Measurements from ENCODE around the gene CCDC88B. TPM values are rescaled to one million over a fixed set of nuclear protein-coding genes. Genes with fewer than 3 reads are reported as not detected.

Gene CCDC88B
- total and polyA plus RNA-seq, 2 experiments from 2014 or later = 4.9 to 10.0 TPM

DNA sequence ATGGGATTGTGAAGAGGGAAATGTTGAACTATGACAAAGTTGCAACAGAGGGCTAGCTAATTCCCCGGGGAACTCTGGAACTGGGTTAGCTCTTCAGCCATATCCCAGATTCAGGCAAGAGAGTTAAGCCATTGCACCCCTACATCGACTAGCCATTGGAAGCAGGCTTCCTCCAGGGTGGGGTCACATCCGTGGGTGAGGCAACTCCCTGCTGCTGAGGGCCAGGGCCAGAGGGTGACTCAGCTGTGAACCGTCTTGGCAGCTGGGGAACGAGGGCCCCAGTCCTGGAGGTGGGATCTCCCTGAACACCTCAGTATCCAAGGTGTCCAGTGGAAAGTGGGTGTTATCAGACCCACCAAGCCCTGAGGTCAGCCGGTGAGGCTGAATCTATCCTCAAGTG, 60.1 kb downstream of the CCDC88B start:
- Histone ChIP-seq H3K36me3 (replicated peaks; ENCODE audit: insufficient read depth, low read depth) (no peaks in the 10 kb centered on the region), H3K27me3 (no peaks in the 10 kb centered on the region), H3K9me3 (ENCODE audit: low read depth) (no peaks in the 10 kb centered on the region), H3K4me1 (ENCODE audit: insufficient read depth) (peaks cover 15% of the 10 kb centered on the region), H4K20me1 (ENCODE audit: insufficient read depth, poor library complexity, severe bottlenecking) (no peaks in the 10 kb centered on the region), H3K27ac (no peak overlapping the region), H3K79me2 (no peaks in the 10 kb centered on the region), H3K4me2 (no peak overlapping the region), H3K9me2 (replicated peaks; ENCODE audit: insufficient read depth) (no peaks in the 10 kb centered on the region), H3K4me3 (no peak overlapping the region), H2AFZ (no peak overlapping the region)
- DNase-seq (ENCODE audit: low spot score) = no peak
- TF ChIP-seq EZH2phosphoT487 (IDR thresholded peaks at IDR 0.05; ENCODE audit: low read depth, severe bottlenecking, unreplicated experiment) = no peak
- no peak for TF ChIP-seq EZH2 (IDR thresholded peaks at IDR 0.05; ENCODE audit: borderline replicate concordance)
- TF ChIP-seq, protein P1, sequence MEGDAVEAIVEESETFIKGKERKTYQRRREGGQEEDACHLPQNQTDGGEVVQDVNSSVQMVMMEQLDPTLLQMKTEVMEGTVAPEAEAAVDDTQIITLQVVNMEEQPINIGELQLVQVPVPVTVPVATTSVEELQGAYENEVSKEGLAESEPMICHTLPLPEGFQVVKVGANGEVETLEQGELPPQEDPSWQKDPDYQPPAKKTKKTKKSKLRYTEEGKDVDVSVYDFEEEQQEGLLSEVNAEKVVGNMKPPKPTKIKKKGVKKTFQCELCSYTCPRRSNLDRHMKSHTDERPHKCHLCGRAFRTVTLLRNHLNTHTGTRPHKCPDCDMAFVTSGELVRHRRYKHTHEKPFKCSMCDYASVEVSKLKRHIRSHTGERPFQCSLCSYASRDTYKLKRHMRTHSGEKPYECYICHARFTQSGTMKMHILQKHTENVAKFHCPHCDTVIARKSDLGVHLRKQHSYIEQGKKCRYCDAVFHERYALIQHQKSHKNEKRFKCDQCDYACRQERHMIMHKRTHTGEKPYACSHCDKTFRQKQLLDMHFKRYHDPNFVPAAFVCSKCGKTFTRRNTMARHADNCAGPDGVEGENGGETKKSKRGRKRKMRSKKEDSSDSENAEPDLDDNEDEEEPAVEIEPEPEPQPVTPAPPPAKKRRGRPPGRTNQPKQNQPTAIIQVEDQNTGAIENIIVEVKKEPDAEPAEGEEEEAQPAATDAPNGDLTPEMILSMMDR (IDR thresholded peaks at IDR 0.05; ENCODE audit: poor library complexity) = no peak
- WGBS (ENCODE audit: low lambda C conversion rate, missing lambda C conversion rate) = 49% methylated on average over 6 of the region's 6 CpGs

DNA sequence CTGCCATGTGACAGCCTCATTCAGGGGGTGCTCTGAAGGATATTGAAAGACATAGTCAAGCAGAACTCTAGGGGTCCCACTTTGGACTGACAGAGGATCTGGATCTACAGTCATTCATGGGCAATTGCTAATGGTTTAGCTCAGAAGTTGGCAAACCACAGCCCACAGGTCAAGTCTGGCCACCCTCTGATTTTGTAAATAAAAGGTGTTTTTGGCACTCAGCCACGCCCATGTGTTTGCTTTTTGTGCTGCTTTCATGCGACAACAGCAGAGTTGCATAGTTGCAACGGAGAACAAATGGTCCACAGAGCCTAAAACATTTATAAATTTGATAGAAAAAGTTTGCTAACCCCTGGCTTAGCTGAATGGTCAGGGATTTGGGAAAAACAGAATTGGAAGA, 60.7 kb downstream of the CCDC88B start:
- Histone ChIP-seq H4K20me1 (ENCODE audit: insufficient read depth, poor library complexity, severe bottlenecking) (no peaks in the 10 kb centered on the region), H3K4me1 (ENCODE audit: insufficient read depth) (peaks cover 18% of the 10 kb centered on the region), H3K27ac (no peak overlapping the region), H2AFZ (no peak overlapping the region), H3K4me2 (no peak overlapping the region), H3K79me2 (no peaks in the 10 kb centered on the region), H3K36me3 (replicated peaks; ENCODE audit: insufficient read depth, low read depth) (no peaks in the 10 kb centered on the region), H3K4me3 (no peak overlapping the region), H3K9me3 (ENCODE audit: low read depth) (no peaks in the 10 kb centered on the region), H3K27me3 (no peaks in the 10 kb centered on the region), H3K9me2 (replicated peaks; ENCODE audit: insufficient read depth) (no peaks in the 10 kb centered on the region)
- DNase-seq (ENCODE audit: low spot score) = no peak
- no peak for TF ChIP-seq EZH2 (IDR thresholded peaks at IDR 0.05; ENCODE audit: borderline replicate concordance)
- TF ChIP-seq, protein P1 (IDR thresholded peaks at IDR 0.05; ENCODE audit: poor library complexity) = no peak
- TF ChIP-seq EZH2phosphoT487 (IDR thresholded peaks at IDR 0.05; ENCODE audit: low read depth, severe bottlenecking, unreplicated experiment) = no peak
- WGBS (ENCODE audit: low lambda C conversion rate, missing lambda C conversion rate) = 70% methylated on average over 3 of the region's 3 CpGs

DNA sequence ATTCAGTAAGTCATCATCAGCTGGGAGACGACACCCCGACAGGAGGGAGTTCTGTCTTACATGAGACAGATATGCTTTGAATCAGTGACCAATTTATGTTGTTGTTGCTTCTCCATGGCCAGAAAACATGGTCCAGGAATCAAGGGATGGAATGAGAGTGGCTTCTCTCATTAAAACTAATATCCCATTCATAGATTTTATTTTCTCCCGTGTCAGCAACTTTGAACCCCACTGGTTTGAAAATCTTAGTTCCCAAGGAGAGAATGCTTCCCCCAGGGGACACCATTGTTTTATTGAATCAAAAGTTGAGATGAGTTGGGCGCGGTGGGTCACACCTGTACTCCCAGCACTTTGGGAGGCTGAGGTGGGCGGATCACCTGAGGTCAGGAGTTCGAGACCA, 61.8 kb downstream of the CCDC88B start:
- Histone ChIP-seq H2AFZ (no peak overlapping the region), H3K36me3 (replicated peaks; ENCODE audit: insufficient read depth, low read depth) (no peaks in the 10 kb centered on the region), H3K9me2 (replicated peaks; ENCODE audit: insufficient read depth) (no peaks in the 10 kb centered on the region), H4K20me1 (ENCODE audit: insufficient read depth, poor library complexity, severe bottlenecking) (no peaks in the 10 kb centered on the region), H3K27me3 (no peaks in the 10 kb centered on the region), H3K9me3 (ENCODE audit: low read depth) (no peaks in the 10 kb centered on the region), H3K4me1 (ENCODE audit: insufficient read depth) (peaks cover 18% of the 10 kb centered on the region), H3K4me2 (no peak overlapping the region), H3K79me2 (no peaks in the 10 kb centered on the region), H3K27ac (no peak overlapping the region), H3K4me3 (no peak overlapping the region)
- no peak for TF ChIP-seq EZH2phosphoT487 (IDR thresholded peaks at IDR 0.05; ENCODE audit: low read depth, severe bottlenecking, unreplicated experiment)
- TF ChIP-seq, protein P1 (IDR thresholded peaks at IDR 0.05; ENCODE audit: poor library complexity) = no peak
- TF ChIP-seq EZH2 (IDR thresholded peaks at IDR 0.05; ENCODE audit: borderline replicate concordance) = no peak
- 95% methylated on average over 7 of the region's 7 CpGs for WGBS (ENCODE audit: low lambda C conversion rate, missing lambda C conversion rate)
- DNase-seq (ENCODE audit: low spot score) = no peak

DNA sequence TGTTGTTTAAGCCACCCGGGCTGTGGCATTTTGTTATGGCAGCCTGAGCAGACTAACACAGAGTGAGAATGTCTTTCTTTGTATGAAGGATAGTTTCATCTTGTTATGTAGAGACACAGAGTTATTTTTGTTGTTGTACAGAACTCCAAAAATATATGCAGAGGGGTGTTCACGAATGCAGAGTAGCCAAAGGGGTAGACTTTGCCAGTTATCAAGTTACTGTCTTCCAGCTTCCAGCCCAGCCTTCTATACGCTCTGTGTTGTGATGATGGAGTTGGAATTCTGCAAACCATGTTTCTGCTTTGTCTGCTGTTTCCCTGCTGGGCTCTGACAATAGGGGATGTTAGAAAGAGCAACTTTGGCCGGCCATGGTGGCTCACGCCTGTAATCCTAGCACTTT, 63.1 kb downstream of the CCDC88B start:
- 86% methylated on average over 5 of the region's 5 CpGs for WGBS (ENCODE audit: low lambda C conversion rate, missing lambda C conversion rate)
- TF ChIP-seq EZH2phosphoT487 (IDR thresholded peaks at IDR 0.05; ENCODE audit: low read depth, severe bottlenecking, unreplicated experiment) (no peak), EZH2 (IDR thresholded peaks at IDR 0.05; ENCODE audit: borderline replicate concordance) (no peak)
- TF ChIP-seq, protein P1 (IDR thresholded peaks at IDR 0.05; ENCODE audit: poor library complexity) = no peak
- H3K9me2 ChIP-seq (replicated peaks; ENCODE audit: insufficient read depth) = no peaks in the 10 kb centered on the region
- peaks cover 26% of the 10 kb centered on the region for H3K4me1 ChIP-seq (ENCODE audit: insufficient read depth)
- H4K20me1 ChIP-seq (ENCODE audit: insufficient read depth, poor library complexity, severe bottlenecking) = no peaks in the 10 kb centered on the region
- no peaks in the 10 kb centered on the region for H3K79me2 ChIP-seq
- no peaks in the 10 kb centered on the region for H3K36me3 ChIP-seq (replicated peaks; ENCODE audit: insufficient read depth, low read depth)
- no peak overlapping the region for H2AFZ ChIP-seq
- no peak for DNase-seq (ENCODE audit: low spot score)
- no peak overlapping the region for H3K4me3 ChIP-seq
- no peaks in the 10 kb centered on the region for H3K27me3 ChIP-seq
- H3K27ac ChIP-seq = no peak overlapping the region
- H3K9me3 ChIP-seq (ENCODE audit: low read depth) = no peaks in the 10 kb centered on the region
- H3K4me2 ChIP-seq = no peak overlapping the region
